T-helper 1 cell treated with Interleukin-12 subunit alpha and Interleukin-12 subunit beta and Interleukin-4 antibody, amounts not matched to agents 30 ng/mL and 1 ng/mL, for 36 hours (primary cell): ENCODE data around the gene R3HDM4. TPM values are rescaled to one million over a fixed set of nuclear protein-coding genes. Genes with fewer than 3 reads are reported as not detected.
"Not testable (repeated sequence)": the region's sequence is repeated elsewhere in the genome, so short reads cannot be mapped to it uniquely, and the experiment has no call there.

Source experiments
- intact Hi-C: fragments of 100-400 bp; cut with micrococcal nuclease; formaldehyde crosslinking; loops from one replicate; pipeline ENCODE4 v1.15.1; 2024
- total RNA-seq: library from RNA; stranded (reverse); gene quantifications from 2 replicates; pipeline ENCODE4 v1.2.3, GENCODE V29; 2022

R3HDM4 gene
- total RNA-seq, 1 donor from 2014 or later, result 122 TPM

DNA sequence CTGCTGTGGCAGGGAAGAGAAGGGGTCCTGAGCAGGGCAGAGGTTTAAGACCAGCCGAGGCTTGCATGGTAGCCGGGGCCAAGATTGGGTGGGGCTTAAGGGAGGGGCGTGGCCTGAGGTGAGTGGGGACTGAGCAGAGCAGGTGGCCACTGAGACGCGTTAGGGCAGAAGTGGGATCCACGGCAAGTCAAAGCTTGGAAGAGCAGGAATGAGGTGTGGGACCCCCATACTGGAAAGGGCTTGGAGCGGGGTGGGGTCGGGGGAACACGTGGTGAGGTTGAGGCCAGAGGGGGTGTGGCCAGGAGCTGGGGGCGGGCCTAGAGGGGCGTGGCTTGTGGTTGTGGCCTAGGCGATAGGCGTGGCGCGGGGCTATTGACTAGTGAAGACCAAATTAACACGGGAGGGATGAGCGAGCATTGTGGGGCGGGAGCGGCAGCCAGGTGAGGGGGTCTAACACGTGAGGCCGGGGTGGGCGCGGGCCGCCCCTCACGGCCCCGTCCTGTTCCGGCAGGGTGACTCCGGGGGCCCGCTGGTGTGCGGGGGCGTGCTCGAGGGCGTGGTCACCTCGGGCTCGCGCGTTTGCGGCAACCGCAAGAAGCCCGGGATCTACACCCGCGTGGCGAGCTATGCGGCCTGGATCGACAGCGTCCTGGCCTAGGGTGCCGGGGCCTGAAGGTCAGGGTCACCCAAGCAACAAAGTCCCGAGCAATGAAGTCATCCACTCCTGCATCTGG, 50.3 kb downstream of the R3HDM4 start:
- intact Hi-C loops, result loop anchor here (1.0 to 2.0 kb wide), 12 partner anchors 11 to 386 kb away; partner anchors contain the start of genes ARHGAP45, MED16, MIDN and PTBP1

DNA sequence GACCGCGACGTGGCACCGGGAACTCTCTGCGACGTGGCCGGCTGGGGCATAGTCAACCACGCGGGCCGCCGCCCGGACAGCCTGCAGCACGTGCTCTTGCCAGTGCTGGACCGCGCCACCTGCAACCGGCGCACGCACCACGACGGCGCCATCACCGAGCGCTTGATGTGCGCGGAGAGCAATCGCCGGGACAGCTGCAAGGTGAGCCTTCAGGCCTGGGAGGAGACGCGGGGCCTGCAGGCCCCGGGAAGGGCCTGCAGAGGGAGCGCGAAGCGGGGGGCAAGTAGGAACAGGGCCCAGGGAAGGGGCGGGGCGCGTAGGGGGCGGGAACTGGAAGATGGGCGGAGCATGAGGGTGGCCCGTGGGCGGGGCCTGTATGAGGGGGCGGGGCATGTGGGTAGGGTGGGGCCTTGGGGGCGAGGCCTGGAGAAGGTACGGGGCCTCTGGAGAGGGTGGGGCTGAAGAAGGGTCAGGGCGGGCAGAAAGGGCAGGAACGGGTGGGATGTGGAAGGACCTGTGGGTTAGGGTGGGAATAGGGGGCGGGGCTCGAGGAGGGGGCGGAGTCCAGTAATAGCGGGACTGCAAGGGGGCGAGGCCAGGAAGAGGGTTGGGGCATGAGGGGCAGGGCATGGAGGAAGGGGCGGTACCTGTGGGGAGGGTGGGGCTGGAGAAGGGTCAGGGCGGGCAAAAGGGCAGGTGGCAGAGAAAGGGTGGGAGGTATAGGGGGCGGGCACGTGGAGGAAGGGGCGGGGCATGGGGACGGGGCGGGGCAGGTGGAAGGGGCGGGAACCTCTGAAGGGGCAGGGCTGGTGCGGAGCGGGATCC, 51.1 kb downstream of the R3HDM4 start:
- intact Hi-C loops, result loop anchor here (1.0 to 2.0 kb wide), 12 partner anchors 11 to 387 kb away; partner anchors contain the start of genes ARHGAP45, MED16, MIDN and PTBP1

DNA sequence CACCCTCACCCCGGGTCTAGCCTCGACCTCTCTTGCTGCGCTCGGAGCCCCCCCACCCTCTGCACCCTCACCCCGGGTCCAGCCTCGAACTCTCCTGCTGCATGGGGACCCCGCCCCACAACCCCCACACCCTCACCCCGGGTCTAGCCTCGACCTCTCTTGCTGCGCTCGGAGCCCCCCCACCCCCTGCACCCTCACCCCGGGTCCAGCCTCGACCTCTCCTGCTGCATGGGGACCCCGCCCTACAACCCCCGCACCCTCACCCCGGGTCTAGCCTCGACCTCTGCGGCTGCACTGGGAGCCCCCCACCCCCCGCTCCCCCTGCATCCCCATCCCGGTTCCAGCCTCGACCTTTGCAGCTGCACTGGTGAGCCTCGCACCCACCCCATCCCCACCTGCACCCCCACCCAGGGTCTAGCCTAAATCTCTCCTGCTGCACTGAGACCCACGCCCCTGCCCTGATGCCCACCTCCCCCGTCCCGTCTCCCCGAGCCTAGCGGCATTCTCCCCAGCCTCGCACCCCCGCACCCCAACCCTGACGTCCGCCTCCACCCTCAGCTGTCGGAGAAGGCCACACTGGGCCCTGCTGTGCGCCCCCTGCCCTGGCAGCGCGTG, 51.8 kb downstream of the R3HDM4 start:
- intact Hi-C loops, result no loop called here

- intact Hi-C loops, result no loop called here
Observed at GRCh38 chr19:858868-859843, 53.9 kb downstream of the R3HDM4 start, which contains the start of gene CFD. CFD (plus strand) TSS chr19:859664; CDS start chr19:859690, 26 bp downstream.

- intact Hi-C loops, result no loop called here
Observed at GRCh38 chr19:858284-858683, 54.7 kb downstream of the R3HDM4 start.

DNA sequence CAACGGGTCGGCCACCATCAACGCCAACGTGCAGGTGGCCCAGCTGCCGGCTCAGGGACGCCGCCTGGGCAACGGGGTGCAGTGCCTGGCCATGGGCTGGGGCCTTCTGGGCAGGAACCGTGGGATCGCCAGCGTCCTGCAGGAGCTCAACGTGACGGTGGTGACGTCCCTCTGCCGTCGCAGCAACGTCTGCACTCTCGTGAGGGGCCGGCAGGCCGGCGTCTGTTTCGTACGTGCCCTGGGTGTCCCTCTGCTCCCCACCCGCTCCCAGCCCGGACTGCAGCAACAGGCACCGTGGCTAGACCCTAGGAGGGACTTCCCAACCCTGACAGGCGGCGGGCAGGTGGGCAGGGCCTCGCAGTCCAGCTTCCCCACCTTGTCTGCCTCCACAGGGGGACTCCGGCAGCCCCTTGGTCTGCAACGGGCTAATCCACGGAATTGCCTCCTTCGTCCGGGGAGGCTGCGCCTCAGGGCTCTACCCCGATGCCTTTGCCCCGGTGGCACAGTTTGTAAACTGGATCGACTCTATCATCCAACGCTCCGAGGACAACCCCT, 57.4 kb downstream of the R3HDM4 start:
- intact Hi-C loops, result no loop called here

DNA sequence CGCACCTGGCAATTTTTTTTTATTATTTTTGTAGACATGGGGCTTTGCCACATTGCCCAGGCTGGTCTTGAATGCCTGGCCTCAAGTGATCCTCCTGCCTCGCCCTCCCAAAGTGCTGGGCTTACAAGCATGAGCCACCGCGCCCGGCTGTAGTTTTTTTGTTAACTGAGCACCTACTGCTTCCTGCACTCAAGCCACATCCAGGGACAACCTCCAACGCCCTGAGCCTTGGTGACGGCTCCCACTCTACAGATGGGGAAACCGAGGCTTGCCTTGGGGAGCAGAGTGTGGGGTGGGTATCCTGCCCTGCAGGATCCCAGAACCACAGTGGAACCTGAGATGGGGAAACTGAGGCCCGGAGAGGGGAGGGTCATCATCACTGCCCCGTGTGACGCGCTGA, 57.9 kb downstream of the R3HDM4 start:
- intact Hi-C loops, result no loop called here

DNA sequence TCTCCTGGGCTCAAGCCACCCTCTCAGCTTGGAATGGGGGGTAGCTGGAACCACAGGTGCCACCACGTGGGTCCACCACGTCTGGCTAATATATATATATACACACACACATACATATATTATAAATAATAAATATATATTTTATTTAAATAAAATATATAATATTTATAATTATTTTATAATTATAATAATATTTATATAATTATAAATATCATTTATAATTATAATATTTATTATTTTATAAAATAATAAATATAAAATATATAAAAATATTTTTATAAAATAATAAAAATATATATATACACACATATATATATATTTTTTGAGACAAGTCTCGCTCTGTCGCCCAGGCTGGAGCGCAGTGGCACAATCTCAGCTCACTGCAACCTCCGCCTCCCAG, 58.5 kb downstream of the R3HDM4 start:
- intact Hi-C loops, result no loop called here

- intact Hi-C loops, result not testable (repeated sequence)
Observed at GRCh38 chr19:853614-854220, 59.3 kb downstream of the R3HDM4 start.

DNA sequence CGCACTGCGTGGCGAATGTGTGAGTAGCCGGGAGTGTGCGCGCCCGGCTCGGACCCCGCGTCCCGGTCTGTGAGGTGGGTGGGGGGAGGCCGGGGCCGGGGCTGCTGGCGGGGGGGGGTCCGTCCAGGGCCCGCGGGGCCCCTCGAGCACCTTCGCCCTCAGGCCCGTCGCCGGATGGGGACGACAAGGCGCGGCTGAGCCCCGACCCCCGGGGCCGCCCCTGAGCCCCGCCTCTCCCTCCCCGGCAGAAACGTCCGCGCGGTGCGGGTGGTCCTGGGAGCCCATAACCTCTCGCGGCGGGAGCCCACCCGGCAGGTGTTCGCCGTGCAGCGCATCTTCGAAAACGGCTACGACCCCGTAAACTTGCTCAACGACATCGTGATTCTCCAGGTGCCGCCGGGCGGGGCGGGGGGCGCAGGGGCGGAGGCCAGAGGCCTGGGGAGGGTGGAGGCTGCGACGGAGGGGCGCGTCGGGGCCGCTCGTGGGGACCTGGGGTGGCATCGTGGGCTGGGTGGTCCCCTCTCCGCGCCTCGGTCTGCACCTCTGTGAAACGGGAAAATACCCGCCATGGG, 59.9 kb downstream of the R3HDM4 start:
- intact Hi-C loops, result no loop called here

- intact Hi-C loops, result no loop called here
Observed at GRCh38 chr19:852136-853013, 60.6 kb downstream of the R3HDM4 start, which contains the start of gene ELANE. ELANE (plus strand) TSS chr19:852303; CDS start chr19:852329, 26 bp downstream.

DNA sequence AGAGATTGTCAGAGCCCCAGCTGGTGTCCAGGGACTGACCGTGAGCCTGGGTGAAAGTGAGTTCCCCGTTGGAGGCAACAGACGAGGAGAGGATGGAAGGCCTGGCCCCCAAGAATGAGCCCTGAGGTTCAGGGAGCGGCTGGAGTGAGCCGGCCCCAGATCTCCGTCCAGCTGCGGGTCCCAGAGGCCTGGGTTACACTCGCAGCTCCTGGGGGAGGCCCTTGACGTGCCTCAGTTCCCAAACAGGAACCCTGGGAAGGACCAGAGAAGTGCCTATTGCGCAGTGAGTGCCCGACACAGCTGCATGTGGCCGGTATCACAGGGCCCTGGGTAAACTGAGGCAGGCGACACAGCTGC, 62.1 kb downstream of the R3HDM4 start:
- intact Hi-C loops, result no loop called here

- intact Hi-C loops, result no loop called here
Observed at GRCh38 chr19:850221-850978, 62.6 kb downstream of the R3HDM4 start.

DNA sequence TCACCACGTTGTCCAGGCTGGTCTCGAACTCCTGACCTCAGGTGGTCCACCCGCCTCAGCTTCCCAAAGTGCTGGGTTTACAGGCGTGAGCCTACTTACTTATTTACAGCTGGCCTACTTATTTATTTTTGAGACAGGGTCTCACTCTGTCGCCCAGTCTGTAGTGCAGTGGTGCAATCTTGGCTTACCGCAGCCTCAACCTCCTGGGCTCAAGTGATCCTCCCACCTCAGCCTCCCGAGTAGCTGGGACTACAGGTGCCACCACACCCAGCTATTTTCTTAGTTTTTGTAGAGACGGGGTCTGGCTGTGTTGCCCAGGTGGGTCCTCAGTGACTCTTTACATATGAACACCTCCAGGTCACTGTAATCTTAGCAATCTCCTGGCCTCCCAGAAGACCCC, 63.8 kb downstream of the R3HDM4 start:
- intact Hi-C loops, result not testable (repeated sequence)

DNA sequence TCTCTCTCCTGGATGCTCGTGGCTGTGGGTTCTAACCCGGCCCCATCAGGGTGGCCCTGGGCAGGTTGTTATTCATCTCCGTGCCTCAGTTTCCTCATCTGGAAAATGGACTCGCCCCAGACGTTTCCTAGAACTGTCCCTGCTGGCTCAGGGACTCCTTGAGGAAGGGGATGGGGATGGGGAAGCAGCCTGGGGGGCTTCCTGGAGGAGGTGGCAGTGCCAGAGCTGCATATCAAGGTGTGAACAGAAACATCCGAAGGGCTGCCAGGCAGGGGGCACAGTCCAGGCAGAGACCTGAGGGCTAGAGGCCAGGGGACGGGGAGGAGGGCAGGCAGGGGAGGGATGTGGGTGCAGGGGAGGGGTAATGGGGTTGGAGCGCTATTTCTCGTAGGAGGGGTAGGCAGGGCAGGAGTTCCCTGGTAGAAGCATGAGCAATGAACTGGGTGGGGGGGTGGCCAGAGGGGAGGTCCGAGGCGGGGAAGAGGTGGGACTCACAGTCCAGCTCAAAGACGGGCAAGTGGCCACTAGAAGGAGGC, 64.6 kb downstream of the R3HDM4 start:
- intact Hi-C loops, result no loop called here
